IMR-90 (cell line): ENCODE measurements around the gene SLC15A1. TPM values are rescaled to one million over a fixed set of nuclear protein-coding genes. Genes with fewer than 3 reads are reported as not detected.

Experiments
- ATAC-seq: fragments of 200-7000 bp; cut with Tn5 transposase; 2 replicates; pipeline ENCODE4 v1.9.1; 2020; ENCODE audit warnings: low read depth, mild to moderate bottlenecking, moderate library complexity
- BruUV-seq: library from RNA; stranded (reverse); fragments of 400-500 nt; replicated peaks from 2 replicates; lab custom pipeline; 2021; lab: Mats Ljungman, UMichigan
- CTCF ChIA-PET: fragments of 300-600 bp; formaldehyde crosslinking; extraction: SDS; loops from one replicate; lab custom pipeline; 2021; ENCODE audit warnings: antibody characterized with exemption; lab: Yijun Ruan, JAX
- POLR2A ChIA-PET: fragments of 300-600 bp; sonication (Branson Sonifier 250); formaldehyde crosslinking; loops from one replicate; lab custom pipeline; 2022; ENCODE audit warnings: antibody characterized with exemption; ENCODE audit not compliant: unreplicated experiment; lab: Charles Lee
- DNase-seq: peaks from one replicate; pipeline ENCODE4 v3.0.0; 2013
- H2AFZ ChIP-seq: replicated peaks from 2 replicates; pipeline ENCODE3; 2013; ENCODE audit warnings: low read length, mild to moderate bottlenecking; ENCODE audit not compliant: poor library complexity
- H2AK5ac ChIP-seq: 2 replicates; pipeline ENCODE4 v1.6.1; 2013; ENCODE audit warnings: low read depth, low read length, inconsistent platforms
- H2AK9ac ChIP-seq: replicated peaks from 2 replicates; pipeline ENCODE3; 2013; ENCODE audit warnings: mild to moderate bottlenecking, low read depth, low read length, moderate library complexity; ENCODE audit not compliant: poor library complexity
- H2BK120ac ChIP-seq: 2 replicates; pipeline ENCODE4 v1.6.1; 2013; ENCODE audit warnings: low read depth, low read length, inconsistent platforms
- H2BK15ac ChIP-seq: 3 replicates; pipeline ENCODE4 v1.6.1; 2013; ENCODE audit warnings: low read depth, low read length, inconsistent platforms
- H2BK20ac ChIP-seq: 2 replicates; pipeline ENCODE4 v1.6.1; 2013; ENCODE audit warnings: low read depth, mild to moderate bottlenecking, inconsistent platforms, low read length, moderate library complexity
- H2BK5ac ChIP-seq: 2 replicates; pipeline ENCODE4 v1.6.1; 2013; ENCODE audit warnings: mild to moderate bottlenecking, low read depth, low read length, inconsistent platforms; ENCODE audit not compliant: poor library complexity, severe bottlenecking
- H3K14ac ChIP-seq: replicated peaks from 2 replicates; pipeline ENCODE4 v1.6.1; 2013; ENCODE audit warnings: low read depth, low read length, inconsistent platforms
- H3K18ac ChIP-seq: 2 replicates; pipeline ENCODE4 v1.6.1; 2013; ENCODE audit warnings: low read depth, low read length, control low read depth
- H3K23ac ChIP-seq: 2 replicates; pipeline ENCODE4 v1.6.1; 2013; ENCODE audit warnings: low read depth, low read length, inconsistent platforms
- H3K27ac ChIP-seq: 2 replicates; pipeline ENCODE4 v1.5.1; 2013; ENCODE audit warnings: mild to moderate bottlenecking, control low read depth, low read length; ENCODE audit not compliant: insufficient read depth
- H3K27me3 ChIP-seq: 2 replicates; pipeline ENCODE4 v1.6.1; 2013; ENCODE audit warnings: low read length; ENCODE audit not compliant: control insufficient read depth, insufficient read depth
- H3K36me3 ChIP-seq: 2 replicates; pipeline ENCODE4 v1.6.1; 2013; ENCODE audit warnings: low read length, mixed read lengths; ENCODE audit not compliant: control insufficient read depth, insufficient read depth
- H3K4ac ChIP-seq: 2 replicates; pipeline ENCODE4 v1.6.1; 2013; ENCODE audit warnings: low read depth, low read length, inconsistent platforms
- H3K4me1 ChIP-seq: 2 replicates; pipeline ENCODE4 v1.6.1; 2013; ENCODE audit warnings: low read length, mixed read lengths; ENCODE audit not compliant: control insufficient read depth, insufficient read depth
- H3K4me2 ChIP-seq: 2 replicates; pipeline ENCODE4 v1.6.1; 2013; ENCODE audit warnings: low read depth, mild to moderate bottlenecking, control low read depth, low read length, moderate library complexity
- H3K4me3 ChIP-seq: 2 replicates; pipeline ENCODE4 v1.5.1; 2013; ENCODE audit warnings: low read depth, mild to moderate bottlenecking, control low read depth, low read length, moderate library complexity; ENCODE audit not compliant: insufficient read depth
- H3K56ac ChIP-seq: 2 replicates; pipeline ENCODE4 v1.6.1; 2013; ENCODE audit warnings: low read length, inconsistent platforms; ENCODE audit not compliant: insufficient read depth; ENCODE audit errors: extremely low read depth
- H3K79me1 ChIP-seq, 2 experiments: 2 replicates each; pipeline ENCODE4 v1.6.1; 2013; ENCODE audit warnings: low read length in 2 of 2, inconsistent platforms in 1 of 2, low read depth in 1 of 2
- H3K9ac ChIP-seq: 2 replicates; pipeline ENCODE4 v1.6.1; 2013; ENCODE audit warnings: low read depth, low read length, control low read depth
- H3K9me1 ChIP-seq: 2 replicates; pipeline ENCODE4 v1.6.1; 2013; ENCODE audit warnings: low read length, inconsistent platforms; ENCODE audit not compliant: insufficient read depth
- H3K9me3 ChIP-seq: 2 replicates; pipeline ENCODE4 v1.6.1; 2013; ENCODE audit warnings: low read length; ENCODE audit not compliant: control insufficient read depth, insufficient read depth
- H4K20me1 ChIP-seq: 2 replicates; pipeline ENCODE4 v1.6.1; 2013; ENCODE audit warnings: low read length, inconsistent platforms; ENCODE audit not compliant: insufficient read depth
- H4K5ac ChIP-seq: 2 replicates; pipeline ENCODE4 v1.6.1; 2013; ENCODE audit warnings: mild to moderate bottlenecking, low read depth, low read length, control low read depth
- H4K8ac ChIP-seq, 2 experiments: 2 replicates each; pipeline ENCODE4 v1.6.1; 2013; ENCODE audit warnings: low read depth in 2 of 2, low read length in 2 of 2, control low read depth in 1 of 2, inconsistent platforms in 1 of 2
- H4K91ac ChIP-seq: 2 replicates; pipeline ENCODE4 v1.6.1; 2013; ENCODE audit warnings: low read depth, low read length, inconsistent platforms; ENCODE audit not compliant: insufficient read depth
- CHD1 ChIP-seq: IDR thresholded peaks from 2 replicates; pipeline ENCODE4 v1.6.1; 2012; ENCODE audit warnings: low read depth, low read length, improper control_type of control experiment
- FOS ChIP-seq: fragments of 150-350 bp; IDR thresholded peaks from 2 replicates; pipeline ENCODE4 v1.6.1; 2016; ENCODE audit warnings: low read depth, low read length
- NFE2L2 ChIP-seq: fragments of 150-350 bp; IDR thresholded peaks from 2 replicates; pipeline ENCODE4 v1.6.1; 2016; ENCODE audit warnings: low read depth, mild to moderate bottlenecking, low read length
- RAD21 ChIP-seq: IDR thresholded peaks from 2 replicates; pipeline ENCODE4 v1.6.1; 2012; ENCODE audit warnings: low read length, improper control_type of control experiment
- SMC3 ChIP-seq: fragments of 150-350 bp; IDR thresholded peaks from 2 replicates; pipeline ENCODE4 v1.6.1; 2016; ENCODE audit warnings: low read depth, mild to moderate bottlenecking, antibody characterized with exemption, low read length, moderate library complexity
- WGBS, 2 experiments: methylation state at CpG; one replicate each; pipeline versions ENCODE4 v1.1.5 to v1.1.7; 2013; ENCODE audit warnings: missing lambda C conversion rate in 2 of 2; ENCODE audit not compliant: insufficient read length in 1 of 2; ENCODE audit errors: extremely low coverage in 2 of 2; 5-methylcytosine and 5-hydroxymethylcytosine counted together
- dilution Hi-C: fragments of 300-500 bp; cut with HindIII; formaldehyde crosslinking; loops from one replicate; pipeline ENCODE4 v1.14.3; 2018; ENCODE audit warnings: low sequenced_read_pairs; ENCODE audit not compliant: unreplicated experiment
- in situ Hi-C: fragments of 300-500 bp; cut with MboI; formaldehyde crosslinking; loops from 3 replicates; pipeline ENCODE4 v1.14.3; 2019; ENCODE audit warnings: low sequenced_read_pairs, inconsistent platforms, mixed read lengths
- intact Hi-C: fragments of 100-400 bp; cut with micrococcal nuclease; formaldehyde crosslinking; loops from 2 replicates; pipeline ENCODE4 v1.10.0; 2022
- polyA plus RNA-seq, 3 experiments: library from polyadenylated mRNA; depleted of rRNA; stranded (reverse); fragments of >200 nt; gene quantifications; 2 replicates each; pipeline ENCODE4 v1.2.3, GENCODE V29; 2012; ENCODE audit warnings: low replicate concordance in 1 of 3
- total RNA-seq: library from RNA; depleted of rRNA; stranded (reverse); fragments of >200 nt; gene quantifications from 2 replicates; pipeline ENCODE4 v1.2.3, GENCODE V29; 2012
- TF ChIP-seq, protein P1 (sequence below): fragments of 150-350 bp; IDR thresholded peaks from 2 replicates; pipeline ENCODE4 v1.6.1; 2016; ENCODE audit warnings: low read depth, mild to moderate bottlenecking, low read length, moderate library complexity, borderline replicate concordance

SLC15A1 gene
- total and polyA plus RNA-seq, 2 of the 4 experiments (the other 2 are of a cell fraction), result not detected

- H2AFZ ChIP-seq, result no peak overlapping the region
- 100% methylated on average over 2 of the region's 6 CpGs; no CpG with 5 or more reads in 1 of the 2 experiments for whole genome bisulfite sequencing, 2 experiments
- H3K9me3 ChIP-seq, result no peaks in the 10 kb centered on the region
- H4K8ac ChIP-seq, result no peak overlapping the region
- H3K4me2 ChIP-seq, result no peak overlapping the region
- no peak overlapping the region for H3K56ac ChIP-seq
- no peaks in the 10 kb centered on the region for H3K79me1 ChIP-seq
- H3K4me3 ChIP-seq, result no peak overlapping the region
- DNase-seq (no peak), ATAC-seq (no peak)
- H3K9me1 ChIP-seq, result no peaks in the 10 kb centered on the region
- H4K91ac ChIP-seq, result no peak overlapping the region
- no peak overlapping the region for H4K5ac ChIP-seq
- no peaks in the 10 kb centered on the region for H4K20me1 ChIP-seq
- in situ Hi-C loops (loop anchor here (5.0 to 25.0 kb wide), 3 partner anchors 74 to 789 kb away; partner anchors contain the start of genes FARP1 and STK24), intact Hi-C loops (loop anchor here (2.0 to 5.0 kb wide), 3 partner anchors 69 to 197 kb away; no protein-coding TSS in a partner anchor), dilution Hi-C loops (loop anchor here (25.0 kb wide), 1 partner anchor 189 kb away; no protein-coding TSS in a partner anchor)
- H2BK15ac ChIP-seq, result no peak overlapping the region
- no peak overlapping the region for H2BK5ac ChIP-seq
- H3K4me1 ChIP-seq, result no peaks in the 10 kb centered on the region
- H3K9ac ChIP-seq, result no peak overlapping the region
- ChIA-PET CTCF (interaction anchor here (0.7 to 1.4 kb wide), 2 partner anchors 20 to 188 kb away, joined by 3 to 4 read pairs; no protein-coding TSS in a partner anchor), POLR2A (no interaction called here)
- TF ChIP-seq NFE2L2, result no peak
- TF ChIP-seq CHD1, result no peak
- TF ChIP-seq SMC3, result no peak
- TF ChIP-seq, protein P1, sequence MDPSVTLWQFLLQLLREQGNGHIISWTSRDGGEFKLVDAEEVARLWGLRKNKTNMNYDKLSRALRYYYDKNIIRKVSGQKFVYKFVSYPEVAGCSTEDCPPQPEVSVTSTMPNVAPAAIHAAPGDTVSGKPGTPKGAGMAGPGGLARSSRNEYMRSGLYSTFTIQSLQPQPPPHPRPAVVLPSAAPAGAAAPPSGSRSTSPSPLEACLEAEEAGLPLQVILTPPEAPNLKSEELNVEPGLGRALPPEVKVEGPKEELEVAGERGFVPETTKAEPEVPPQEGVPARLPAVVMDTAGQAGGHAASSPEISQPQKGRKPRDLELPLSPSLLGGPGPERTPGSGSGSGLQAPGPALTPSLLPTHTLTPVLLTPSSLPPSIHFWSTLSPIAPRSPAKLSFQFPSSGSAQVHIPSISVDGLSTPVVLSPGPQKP, result no peak
- TF ChIP-seq RAD21, result no peak
- TF ChIP-seq FOS, result no peak
- no TSS peak for BruUV-seq
- no peak overlapping the region for H3K23ac ChIP-seq
- peaks cover 4% of the 10 kb centered on the region; the same call in 1 of the 2 replicates for H3K27me3 ChIP-seq
- H3K14ac ChIP-seq, result no peak overlapping the region
- no peak overlapping the region for H2AK5ac ChIP-seq
- H3K4ac ChIP-seq, result no peak overlapping the region
- no peak overlapping the region for H2AK9ac ChIP-seq
- no peaks in the 10 kb centered on the region for H3K36me3 ChIP-seq
- no peak overlapping the region for H2BK120ac ChIP-seq
- H3K27ac ChIP-seq, result no peak overlapping the region
- H3K18ac ChIP-seq, result no peak overlapping the region
- H2BK20ac ChIP-seq, result no peak overlapping the region
Observed at GRCh38 chr13:98651744-98652143, 100.7 kb downstream of the SLC15A1 start.
